Type B pancreatic cell (in vitro differentiated cells): ENCODE data around the gene CGGBP1. TPM values are rescaled to one million over a fixed set of nuclear protein-coding genes. Genes with fewer than 3 reads are reported as not detected.

Experiments
- DNase-seq: peaks from one replicate; pipeline ENCODE4 v3.0.0; 2021; ENCODE audit warnings: mixed read lengths; ENCODE audit not compliant: unreplicated experiment; ENCODE audit errors: extremely low spot score
- H3K27ac Mint-ChIP-seq: 2 replicates; pipeline ENCODE4 v1.8.0; 2021; ENCODE audit warnings: mild to moderate bottlenecking, mixed read lengths
- H3K27me3 Mint-ChIP-seq: 2 replicates; pipeline ENCODE4 v1.8.0; 2021; ENCODE audit warnings: mixed read lengths
- H3K36me3 Mint-ChIP-seq: 2 replicates; pipeline ENCODE4 v1.8.0; 2021; ENCODE audit warnings: mixed read lengths
- H3K4me1 Mint-ChIP-seq: one replicate; pipeline ENCODE4 v1.8.0; 2021; ENCODE audit warnings: mixed read lengths; ENCODE audit not compliant: unreplicated experiment
- H3K4me3 Mint-ChIP-seq: 2 replicates; pipeline ENCODE4 v1.8.0; 2021; ENCODE audit warnings: mild to moderate bottlenecking, mixed read lengths
- H3K9me3 Mint-ChIP-seq: 2 replicates; pipeline ENCODE4 v1.8.0; 2021; ENCODE audit warnings: mixed read lengths
- CTCF ChIP-seq: fragments of 200-600 bp; sonication (generic); conservative IDR thresholded peaks from 2 replicates; pipeline ENCODE4 v1.5.0; 2021; ENCODE audit warnings: antibody characterized with exemption, mild to moderate bottlenecking
- long read RNA-seq: library from polyadenylated mRNA; unstranded; transcript quantifications from one replicate; pipeline ENCODE4 v2.0.0, GENCODE V29; 2020
- total RNA-seq: library from RNA; stranded (reverse); gene quantifications from 2 replicates; pipeline ENCODE4 v1.2.1, GENCODE V29; 2021; ENCODE audit warnings: low replicate concordance

The CGGBP1 gene
- 53.4 and 88.9 TPM in 2 replicates for total RNA-seq
- long read RNA-seq, full-length matches to known transcripts: 25 of 30 reads
- long read RNA-seq, partial matches to known transcripts: 2 of 30 reads
- long read RNA-seq, other reads (novel, unspliced or antisense): 3 of 30 reads

- Mint-ChIP-seq H3K4me3 (peak within 1 kb of the TSS; percentile 96), H3K27me3 (no peaks in the 10 kb centered on the region), H3K27ac (peak within 1 kb of the TSS; percentile 92), H3K36me3 (peaks cover 24% of the 10 kb centered on the region), H3K9me3 (no peaks in the 10 kb centered on the region), H3K4me1 (peaks cover 22% of the 10 kb centered on the region)
- peak; percentile 97 for DNase-seq
- no peak for TF ChIP-seq CTCF
Observed at GRCh38 chr3:88058581-88059379, at the start of gene CGGBP1, which contains the start of gene ZNF654. Gene CGGBP1, minus strand, starts transcription at chr3:88059005. Its CDS starts 3,029 bp downstream, at chr3:88055976. Gene ZNF654, plus strand, starts transcription at chr3:88059255. Its CDS starts 65 bp downstream, at chr3:88059320.

GRCh38 chr3:88105325-88105724 lies 46.5 kb upstream of the CGGBP1 start:
- Mint-ChIP-seq H3K27me3 (no peaks in the 10 kb centered on the region), H3K4me1 (no peaks in the 10 kb centered on the region), H3K27ac (no peak overlapping the region), H3K36me3 (peaks cover 23% of the 10 kb centered on the region), H3K9me3 (no peaks in the 10 kb centered on the region), H3K4me3 (no peak overlapping the region)
- DNase-seq: no peak
- no peak for TF ChIP-seq CTCF

GRCh38 chr3:88101142-88101541 lies 42.3 kb upstream of the CGGBP1 start:
- no peak for TF ChIP-seq CTCF
- Mint-ChIP-seq H3K27me3 (no peaks in the 10 kb centered on the region), H3K27ac (no peak overlapping the region), H3K36me3 (peaks cover 40% of the 10 kb centered on the region), H3K9me3 (no peaks in the 10 kb centered on the region), H3K4me1 (no peaks in the 10 kb centered on the region), H3K4me3 (no peak overlapping the region)
- DNase-seq: no peak

- peaks cover 5% of the 10 kb centered on the region for H3K4me1 Mint-ChIP-seq
- H3K36me3 Mint-ChIP-seq: peaks cover 60% of the 10 kb centered on the region
- peak overlapping the region; percentile 62 for H3K27ac Mint-ChIP-seq
- no peak for TF ChIP-seq CTCF
- H3K9me3 Mint-ChIP-seq: peaks cover 4% of the 10 kb centered on the region
- no peak for DNase-seq
- H3K4me3 Mint-ChIP-seq: peak overlapping the region; percentile 44
- H3K27me3 Mint-ChIP-seq: no peaks in the 10 kb centered on the region
Observed at GRCh38 chr3:88093266-88093665, 34.5 kb upstream of the CGGBP1 start.

GRCh38 chr3:88092270-88092669 lies 33.5 kb upstream of the CGGBP1 start:
- H3K27ac Mint-ChIP-seq: no peak overlapping the region
- H3K9me3 Mint-ChIP-seq: peaks cover 4% of the 10 kb centered on the region
- H3K4me1 Mint-ChIP-seq: peaks cover 5% of the 10 kb centered on the region
- TF ChIP-seq CTCF: no peak
- H3K4me3 Mint-ChIP-seq: no peak overlapping the region
- no peak for DNase-seq
- no peaks in the 10 kb centered on the region for H3K27me3 Mint-ChIP-seq
- peaks cover 54% of the 10 kb centered on the region for H3K36me3 Mint-ChIP-seq
